CMK (cell line): ENCODE data around the gene ANKRD11.

Source experiments
- DNase-seq: peaks from one replicate; pipeline ENCODE4 v3.0.0-alpha.2; 2010; ENCODE audit warnings: low read depth

Gene ANKRD11

DNA sequence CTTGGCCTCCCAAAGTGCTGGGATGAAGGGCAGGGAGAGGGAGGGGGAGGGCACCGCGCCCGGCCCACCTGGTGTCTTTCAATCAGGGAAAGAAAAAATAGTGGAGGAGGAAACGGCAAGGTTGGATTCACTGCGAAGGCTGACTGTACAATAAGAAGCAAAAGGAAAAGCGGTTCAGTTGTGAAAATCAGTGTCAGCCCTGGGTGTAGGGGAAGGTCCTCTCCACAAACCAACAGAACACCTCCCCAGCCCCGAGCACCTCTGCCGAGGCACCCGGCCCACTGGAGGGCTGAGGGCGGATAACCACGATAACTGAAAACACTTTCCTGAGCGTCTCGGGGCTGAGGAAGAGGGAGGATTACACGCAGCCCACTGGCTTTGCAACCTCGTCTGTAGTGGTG, 16.4 kb upstream of the ANKRD11 start:
- no peak for DNase-seq

DNA sequence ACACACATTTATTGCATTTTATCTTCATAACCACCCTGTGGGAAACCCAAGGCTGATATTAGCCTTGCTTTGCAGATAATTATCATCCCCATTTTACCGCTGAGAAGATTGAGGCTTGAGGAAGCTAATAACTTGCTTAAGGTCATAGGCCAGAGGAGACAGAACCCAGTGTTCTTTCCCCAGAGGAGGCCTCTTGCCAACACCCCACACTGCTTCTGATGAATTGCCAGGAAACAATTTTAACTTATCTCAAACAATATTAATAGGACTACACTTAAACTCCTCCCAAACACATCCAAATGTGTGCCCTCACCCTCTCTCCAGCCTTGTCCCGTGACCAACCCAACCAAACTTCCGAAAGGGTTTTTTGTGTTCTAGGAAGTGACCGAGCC, 15.7 kb upstream of the ANKRD11 start:
- no peak for DNase-seq

DNA sequence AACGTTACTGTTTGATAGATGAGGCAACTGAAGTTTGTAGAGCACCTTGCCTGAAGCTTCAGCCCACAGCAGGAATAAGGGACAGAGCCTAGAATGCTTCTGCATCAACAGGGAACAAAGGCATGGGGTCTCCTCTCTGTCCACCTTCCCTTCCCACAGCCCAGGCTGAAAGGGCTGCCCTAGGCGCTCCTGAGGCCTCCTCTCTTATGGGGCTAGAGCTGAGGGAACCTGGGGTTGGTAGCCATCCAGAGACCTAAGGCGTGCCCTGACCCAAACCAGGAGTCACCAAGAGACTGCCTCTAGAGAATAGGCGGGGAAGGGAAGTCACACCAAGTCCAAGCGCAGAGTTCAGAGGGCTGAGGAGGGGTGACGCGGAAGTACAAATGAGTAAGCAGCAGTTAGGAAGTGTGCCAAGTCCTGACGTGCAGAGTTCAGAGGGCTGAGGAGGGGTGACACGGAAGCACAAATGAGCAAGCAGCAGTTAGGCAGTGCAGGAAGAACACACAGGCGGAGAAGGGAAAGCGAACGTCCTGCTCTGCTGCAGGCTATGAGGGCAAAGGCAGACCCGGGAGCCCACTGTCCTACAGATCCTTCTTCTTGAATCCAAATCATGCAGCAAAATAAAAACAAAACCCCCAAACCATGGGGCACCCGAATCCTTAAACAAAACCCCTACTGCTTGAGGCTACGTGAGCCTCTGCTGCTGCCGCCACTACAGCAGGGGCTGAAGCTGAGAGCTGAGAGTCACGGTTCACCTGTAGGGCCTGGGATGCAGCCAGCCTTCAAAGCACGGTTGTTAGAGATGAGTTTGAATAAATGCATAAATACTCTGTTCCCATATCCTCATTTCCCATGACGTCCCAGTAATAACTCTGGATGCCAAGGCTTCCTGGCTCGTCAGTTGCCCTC, 15.1 kb upstream of the ANKRD11 start:
- DNase-seq = peak; percentile 94

DNA sequence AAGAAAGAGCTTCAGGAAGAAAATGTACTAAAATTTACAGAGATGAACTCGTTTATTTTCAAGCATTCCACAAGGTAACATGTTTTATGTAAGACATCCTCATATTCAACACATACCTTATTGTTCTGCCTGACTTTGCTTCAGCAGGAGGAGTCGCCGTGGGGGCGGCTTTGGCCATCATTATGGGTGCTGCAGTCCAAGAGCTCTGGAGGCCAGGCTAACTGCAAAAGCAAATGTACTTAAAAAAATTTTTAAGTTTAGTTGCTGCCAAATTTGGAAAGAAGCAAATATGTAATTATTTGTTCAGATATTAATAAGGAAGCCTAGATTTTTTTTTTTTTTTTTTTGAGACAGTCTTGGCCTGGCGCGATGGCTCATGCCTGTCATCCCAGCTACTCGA, 13.7 kb upstream of the ANKRD11 start:
- DNase-seq = no peak

DNA sequence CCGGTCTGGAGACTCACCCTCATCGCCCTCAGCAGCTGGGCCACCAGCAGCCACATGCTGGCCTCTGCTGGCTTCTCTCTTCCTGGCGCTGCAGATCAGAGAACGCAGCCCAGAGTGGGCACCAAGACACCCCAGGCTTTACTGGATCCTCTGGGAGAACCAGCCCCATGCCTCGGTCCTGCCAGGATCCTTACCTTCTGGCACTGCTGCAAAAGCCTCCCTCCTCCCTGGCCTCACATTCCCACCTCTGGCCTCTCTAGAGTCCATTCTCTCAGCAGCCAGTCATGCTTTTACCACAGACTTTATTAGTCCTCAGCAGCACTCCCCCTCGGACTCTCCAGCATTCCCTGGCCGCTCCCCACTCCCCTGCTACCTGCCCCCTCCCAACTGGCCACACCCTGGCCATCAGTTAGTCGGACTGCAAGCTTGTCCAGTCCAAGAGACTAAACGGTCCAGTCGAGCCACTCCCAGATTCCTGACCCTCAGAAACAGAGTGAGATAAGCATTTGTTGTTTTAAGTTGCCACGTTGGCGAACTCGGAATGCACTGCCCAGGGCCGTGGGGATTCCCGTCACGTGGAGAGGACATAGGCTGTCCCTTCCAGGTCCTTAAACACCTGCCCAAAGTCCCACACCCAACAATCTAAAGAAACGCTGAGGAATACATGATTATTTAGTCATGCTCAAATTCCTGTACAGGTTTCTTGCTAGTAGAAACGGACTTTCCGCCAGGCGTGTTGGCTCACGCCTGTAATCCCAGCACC, 11.9 kb upstream of the ANKRD11 start:
- DNase-seq = no peak

DNA sequence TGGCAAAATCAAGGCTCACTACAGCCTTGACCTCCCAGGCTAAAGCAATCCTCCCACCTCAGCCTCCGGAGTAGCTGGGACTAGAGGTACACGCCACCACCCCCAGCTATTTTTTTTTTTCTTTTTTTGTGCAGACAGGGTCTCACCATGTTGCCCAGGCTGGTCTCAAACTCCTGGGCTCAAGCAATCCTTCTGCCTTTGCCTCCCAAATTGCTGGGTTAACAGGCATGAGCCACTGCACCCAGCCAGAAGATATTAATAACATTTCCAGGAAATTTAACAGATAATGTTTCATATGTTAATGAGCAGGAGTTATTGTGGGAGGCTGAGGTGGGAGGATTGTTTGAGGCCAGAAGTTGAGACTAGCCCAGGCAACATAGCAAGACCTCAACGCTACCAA, 9.4 kb upstream of the ANKRD11 start:
- DNase-seq = no peak

DNA sequence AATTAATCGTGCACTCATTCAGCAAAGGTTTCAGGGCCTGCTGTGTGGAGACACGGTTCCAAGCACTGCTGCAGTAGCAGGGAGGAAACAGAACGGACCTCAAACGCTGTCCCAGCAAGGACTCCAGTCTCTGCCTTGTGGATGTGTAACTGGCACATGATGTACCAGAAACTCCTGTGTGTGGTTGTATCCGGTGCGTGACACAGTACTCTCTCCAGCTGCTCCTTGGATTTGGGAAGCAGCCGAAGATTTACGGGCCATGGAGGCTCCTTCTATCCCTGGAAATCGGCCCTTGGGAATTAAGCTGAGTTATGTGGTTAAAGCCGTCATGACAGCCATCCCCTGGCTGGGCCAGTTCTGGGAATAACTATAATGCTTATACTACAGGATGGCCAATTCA, 8.5 kb upstream of the ANKRD11 start:
- no peak for DNase-seq

DNA sequence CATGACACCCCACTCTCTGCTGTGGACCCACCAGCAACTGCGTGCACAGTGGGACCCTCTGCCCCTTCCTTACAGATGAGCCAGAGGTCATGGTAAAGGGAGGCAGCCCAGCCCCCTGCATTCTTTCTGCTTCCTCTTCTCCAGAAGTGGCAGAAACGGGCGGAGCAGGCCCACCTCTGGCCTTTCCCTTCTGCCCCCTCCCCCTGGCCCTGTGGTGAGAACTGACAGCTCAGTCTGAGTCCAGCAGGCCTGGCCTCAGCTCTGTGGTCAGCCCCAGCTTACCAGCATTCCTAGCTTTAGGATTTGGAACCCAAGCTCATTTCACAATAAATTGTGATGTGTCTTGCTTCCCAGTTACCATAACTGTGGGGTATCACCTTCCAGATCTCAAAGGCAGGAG, 4.8 kb upstream of the ANKRD11 start:
- no peak for DNase-seq

DNA sequence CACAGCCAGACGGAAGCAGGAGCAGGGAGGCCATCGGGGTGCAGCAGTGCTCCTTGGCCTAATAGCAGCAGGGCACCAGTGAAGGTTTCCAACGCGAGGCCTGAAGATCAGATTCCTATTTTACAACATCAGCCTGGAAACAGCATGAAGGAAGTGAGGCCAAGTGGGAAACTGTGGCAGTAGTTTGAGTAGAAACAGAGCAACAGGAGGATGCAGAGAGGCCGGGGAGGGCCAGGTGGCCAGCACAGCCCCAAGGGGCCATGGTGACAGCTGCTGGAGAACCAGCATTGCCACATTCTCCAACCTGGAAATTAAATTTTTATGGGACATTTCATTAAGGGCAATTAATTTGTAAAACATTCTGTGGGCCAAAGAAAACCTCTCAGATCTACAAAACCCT, 3.4 kb upstream of the ANKRD11 start:
- no peak for DNase-seq

DNA sequence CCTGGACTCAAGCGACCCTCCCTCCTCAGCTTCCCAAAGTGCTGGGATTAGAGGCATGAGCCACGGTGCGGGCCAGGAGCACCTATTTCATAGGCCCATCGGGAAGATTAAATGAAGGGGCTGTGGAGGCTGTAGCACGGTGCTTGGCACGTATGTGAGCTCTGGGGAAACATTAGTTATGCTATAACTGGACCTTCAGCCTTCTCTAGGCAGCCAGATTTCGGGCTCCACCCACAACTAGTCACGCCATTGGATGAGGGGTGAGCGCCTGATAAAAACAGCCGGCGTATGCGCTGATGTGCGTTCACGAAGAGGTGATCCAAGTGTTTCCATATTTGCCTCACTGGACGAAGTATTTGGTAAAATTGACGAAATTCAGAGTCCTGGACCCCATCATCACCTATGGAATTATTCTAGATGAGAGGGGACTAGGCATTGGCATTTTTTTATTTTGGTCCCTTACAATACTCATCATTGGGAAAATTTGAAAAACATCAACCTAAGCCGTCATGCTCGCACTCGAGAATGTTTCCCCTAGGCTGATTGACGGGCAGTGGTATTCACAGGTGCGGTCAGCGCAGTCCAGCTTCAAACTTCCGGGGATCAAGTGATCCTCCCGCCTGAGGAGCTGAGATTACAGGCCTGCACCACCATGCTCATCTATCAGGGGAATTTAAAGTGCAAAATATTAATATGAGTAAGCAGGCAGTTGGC, 1.8 kb upstream of the ANKRD11 start:
- DNase-seq = no peak

DNA sequence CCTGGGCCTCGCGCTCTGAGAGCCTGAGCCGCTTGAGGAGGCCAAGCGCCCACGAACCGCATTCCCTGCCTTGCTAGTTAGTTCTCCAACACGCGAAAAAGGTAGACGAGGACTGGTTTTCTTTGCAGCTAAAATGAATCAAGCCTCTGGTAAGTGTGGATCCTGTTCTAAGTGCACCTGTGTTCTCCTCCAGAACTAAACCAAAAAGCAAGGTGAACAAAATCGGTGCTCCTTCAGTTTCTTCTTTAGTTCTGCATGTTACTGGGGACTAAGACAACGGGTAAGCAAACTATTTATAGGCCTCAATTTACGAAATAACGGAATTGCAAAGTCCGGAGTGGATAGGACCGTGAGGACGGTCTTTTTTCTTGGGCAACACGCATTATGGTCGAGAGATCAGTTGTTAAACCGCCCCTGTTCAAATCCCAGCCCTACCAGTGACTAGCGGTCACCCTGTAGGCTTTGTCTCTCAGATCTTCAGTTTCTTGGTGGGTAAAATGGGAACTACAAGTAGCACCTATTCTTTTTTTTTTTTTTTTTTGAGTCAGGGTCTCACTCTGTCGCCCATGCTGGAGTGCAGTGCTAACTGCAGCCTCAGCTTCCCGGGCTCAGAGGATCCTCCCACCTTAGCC, 993 bp upstream of the ANKRD11 start:
- no peak for DNase-seq

DNA sequence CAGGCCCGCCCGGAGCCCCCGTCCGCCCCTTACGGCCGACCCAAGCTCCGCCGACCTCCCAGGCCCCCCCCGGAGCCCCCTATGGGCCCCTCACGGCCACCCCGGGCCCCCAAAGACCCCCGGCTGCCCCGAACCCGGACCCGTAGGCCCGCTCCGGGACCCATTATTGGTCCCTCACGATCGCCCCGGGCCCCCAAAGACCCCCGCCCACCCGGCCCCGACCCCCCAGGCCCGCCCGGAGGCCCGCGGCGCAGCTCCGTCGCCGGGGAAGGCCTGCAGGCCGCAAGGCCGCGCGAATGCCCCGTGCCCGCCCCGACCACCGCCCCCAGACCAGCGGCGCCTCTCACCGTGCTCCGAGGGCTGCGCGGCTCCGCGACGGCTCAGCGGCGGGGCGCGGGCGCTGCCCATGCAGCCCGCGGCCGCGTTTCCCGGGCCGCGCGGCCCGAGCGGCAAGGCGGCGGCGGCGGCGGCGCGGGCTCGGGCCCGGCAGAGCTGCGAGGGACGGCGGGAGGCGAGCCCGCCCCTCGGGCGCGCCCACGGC, 393 bp downstream of the ANKRD11 start:
- DNase-seq = no peak

DNA sequence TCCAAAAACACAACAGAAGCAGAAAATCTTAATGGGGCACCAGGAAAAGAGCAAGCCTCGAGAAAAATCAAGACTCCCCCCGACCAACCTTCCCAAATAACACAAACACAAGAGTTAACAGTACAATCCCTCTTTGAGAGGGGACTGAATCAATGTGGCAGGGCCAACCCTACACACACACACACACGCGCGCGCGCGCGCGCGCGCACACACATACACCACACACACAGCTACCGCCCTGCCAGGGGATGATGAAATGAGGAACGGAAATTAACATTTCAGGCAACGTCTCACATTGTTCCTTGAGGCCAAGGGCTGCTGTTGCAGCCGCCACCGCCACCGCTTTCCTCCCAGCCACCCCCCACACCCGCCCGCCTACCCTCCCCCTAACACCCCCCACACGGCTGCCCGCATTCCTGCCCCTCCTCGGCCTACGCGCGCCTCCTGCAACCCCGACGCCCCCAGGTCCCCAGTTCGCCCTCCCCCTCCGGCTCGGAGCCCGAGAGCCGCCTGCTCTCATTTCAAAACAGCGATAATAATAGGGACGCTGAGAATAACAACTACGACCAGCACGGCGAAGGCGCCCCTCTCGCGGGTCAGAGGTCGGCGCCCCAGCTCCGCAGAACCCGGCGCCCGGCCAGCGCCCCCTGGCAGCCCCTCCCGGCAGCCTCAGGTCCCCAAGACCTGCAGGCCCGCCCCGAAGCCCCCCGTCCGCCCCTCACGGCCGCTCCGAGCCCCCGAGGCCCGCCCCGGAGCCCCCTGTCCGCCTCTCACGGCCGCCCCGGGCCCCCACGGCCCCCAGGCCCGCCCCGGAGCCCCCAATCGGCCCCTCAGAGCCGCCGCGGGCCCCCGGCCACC, 1.1 kb downstream of the ANKRD11 start:
- DNase-seq = peak; percentile 82

DNA sequence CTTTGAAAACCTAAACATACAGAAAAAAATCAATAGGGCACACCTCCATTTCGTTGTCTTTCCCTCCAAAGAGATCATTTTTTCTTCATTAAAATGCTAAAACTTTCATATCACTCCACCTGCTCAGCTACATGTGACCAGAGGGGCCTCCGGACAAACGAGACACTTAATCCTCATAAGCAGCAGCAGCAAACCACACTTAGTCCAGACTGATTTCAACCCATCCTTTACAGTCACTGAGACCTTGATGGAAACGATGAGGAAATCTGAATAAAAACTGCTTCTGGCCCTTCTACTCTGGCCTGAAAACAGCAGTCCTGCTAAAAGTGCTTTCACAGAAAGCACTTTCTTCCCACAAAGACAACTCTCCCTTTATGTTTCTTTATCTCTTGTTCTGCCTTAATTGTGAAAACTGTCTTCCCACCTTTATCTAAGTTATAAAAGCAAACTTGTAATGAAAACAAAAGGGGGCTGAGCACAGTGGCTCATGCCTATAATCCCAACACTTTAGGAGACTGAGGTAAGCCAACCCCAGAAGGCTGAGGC, 4.6 kb downstream of the ANKRD11 start:
- no peak for DNase-seq

DNA sequence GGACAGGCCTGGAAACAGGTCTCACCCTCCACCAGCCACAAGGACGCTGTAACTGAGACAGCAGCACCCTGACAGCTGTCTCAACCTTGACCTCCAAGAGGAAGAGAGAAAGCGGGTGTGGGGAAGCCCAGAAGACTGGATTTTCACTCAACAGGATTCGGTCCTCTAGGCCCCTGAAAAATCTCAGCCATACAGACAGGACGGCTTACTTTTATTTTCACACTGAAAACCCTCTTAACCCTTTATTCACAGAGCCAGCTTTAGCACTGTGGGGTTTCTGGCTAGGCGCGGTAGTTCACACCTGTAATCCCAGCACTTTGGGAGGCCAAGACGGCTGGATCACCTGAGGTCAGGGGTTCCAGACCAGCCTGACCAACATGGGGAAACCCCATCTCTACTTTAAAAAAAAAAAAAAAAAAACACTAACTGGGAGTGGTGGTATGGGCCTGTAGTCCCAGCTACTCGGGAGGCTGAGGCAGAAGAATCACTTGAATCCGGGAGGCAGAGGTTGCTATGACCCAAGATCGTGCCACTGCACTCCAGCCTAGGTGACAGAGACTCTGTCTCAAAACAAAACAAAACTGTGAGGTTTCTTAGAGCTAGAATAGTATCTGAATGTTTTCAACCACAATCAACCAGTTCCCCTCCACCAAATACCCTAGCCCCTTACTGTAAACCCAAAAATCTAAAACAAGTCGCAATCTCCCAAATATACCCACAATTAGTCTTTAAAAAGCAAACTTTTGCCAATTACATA, 5.3 kb downstream of the ANKRD11 start:
- no peak for DNase-seq

DNA sequence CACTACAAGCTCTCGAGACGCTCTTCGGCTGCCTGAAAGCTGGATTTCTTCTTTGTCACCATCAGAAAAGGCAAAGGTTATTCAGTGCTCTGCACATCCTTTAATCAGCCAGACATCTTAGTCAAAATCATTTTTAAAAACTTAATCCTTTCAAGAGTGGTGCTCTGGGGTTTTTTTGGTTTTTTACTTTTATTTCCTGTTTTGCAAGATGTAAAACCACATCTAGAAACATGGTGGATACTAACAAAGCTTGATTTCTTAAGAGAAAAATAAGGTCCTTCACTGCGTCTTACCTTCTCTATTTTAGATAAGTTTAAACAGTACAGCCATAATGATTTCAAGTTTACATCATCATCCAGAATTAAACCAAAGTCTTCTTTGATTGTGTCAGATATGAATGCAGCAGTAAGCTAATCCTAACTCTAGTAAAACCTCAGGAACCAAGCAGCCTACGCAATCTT, 6.3 kb downstream of the ANKRD11 start:
- no peak for DNase-seq

DNA sequence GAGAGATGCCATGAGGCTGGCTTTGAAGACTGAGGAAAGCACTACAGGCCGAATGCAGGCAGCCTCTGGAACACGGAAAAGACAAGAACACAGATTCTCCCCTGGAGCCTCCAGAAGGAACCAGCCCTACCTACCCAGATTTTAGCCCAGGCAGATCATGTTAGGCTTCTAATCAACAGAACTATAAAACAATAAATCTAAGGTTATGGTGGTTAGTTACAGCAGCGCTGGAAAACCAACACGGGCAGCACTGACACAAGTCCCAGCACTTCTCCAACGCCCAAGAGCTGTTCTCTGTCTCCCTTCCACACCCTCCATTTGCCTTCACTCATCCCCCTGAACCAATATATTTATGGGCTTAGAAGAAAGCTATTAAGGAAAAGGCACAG, 7.5 kb downstream of the ANKRD11 start:
- no peak for DNase-seq

DNA sequence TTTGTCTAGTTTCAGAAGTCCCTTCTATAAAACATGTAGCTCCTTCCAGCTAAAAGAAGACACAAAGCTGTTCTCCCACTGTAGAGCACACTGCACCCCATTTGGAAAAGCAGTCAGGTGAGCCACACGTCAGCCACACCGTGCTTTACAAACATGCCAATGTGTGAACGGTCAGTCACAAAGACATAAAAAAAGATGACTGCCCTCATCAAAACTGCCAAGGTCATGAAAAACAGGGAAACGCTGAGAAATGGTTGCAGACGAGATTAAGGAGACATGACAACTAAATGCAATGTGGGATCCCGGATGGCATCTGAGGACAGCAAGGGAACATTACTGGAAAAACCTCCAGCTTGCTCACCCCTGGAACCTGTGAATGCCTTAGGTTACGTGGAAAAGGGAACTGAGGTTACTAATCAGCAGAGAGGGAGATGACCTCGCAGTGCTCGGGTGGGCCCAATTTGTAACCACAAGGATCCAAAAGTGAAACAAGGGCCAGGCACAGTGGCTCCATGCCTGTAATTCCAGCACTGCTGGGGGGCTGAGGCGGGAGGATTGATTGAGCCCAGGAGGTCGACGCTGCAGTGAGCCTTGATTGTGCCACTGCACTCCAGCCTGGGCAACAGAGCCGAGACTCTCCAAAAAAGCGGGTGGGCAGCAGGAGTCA, 8.1 kb downstream of the ANKRD11 start:
- DNase-seq = no peak

DNA sequence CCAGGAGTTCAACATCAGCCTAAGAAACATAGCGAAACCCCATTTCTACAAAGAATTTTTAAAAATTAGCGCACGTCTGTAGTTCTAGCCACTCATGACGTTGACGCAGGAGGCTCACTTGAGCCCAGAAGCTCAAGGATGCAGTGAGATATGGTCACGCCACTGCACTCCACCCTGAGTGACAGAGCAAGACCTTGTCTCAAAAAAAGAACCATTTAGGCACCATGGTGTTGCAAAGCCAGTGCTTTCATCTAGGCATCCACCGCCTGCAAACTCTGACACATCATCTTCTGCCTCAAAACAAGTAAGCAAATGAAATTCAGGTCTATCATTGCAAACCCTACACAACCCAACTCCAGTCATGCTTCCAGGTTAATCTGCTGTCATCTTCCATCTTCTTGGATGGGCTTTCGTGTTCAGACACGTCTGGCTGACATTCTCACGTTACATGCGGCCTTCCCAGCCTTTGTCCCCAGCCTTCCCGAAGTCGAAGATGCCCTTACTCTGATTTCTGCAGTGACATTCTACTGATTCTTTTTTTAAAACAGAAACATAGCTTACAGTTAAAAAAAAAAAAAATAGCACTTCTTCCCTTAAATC, 8.9 kb downstream of the ANKRD11 start:
- no peak for DNase-seq
